ENCODE results near the gene PHF13. TPM values are rescaled to one million over a fixed set of nuclear protein-coding genes. Genes with fewer than 3 reads are reported as not detected.
A peak's percentile ranks its signal among the peaks of the same experiment; 100 is the strongest.

Gene PHF13
- total and polyA plus RNA-seq, 2 donors (not counting 3 experiments of a cell fraction or from before 2014, with no cell fraction given): 5.6 to 18.6 TPM

DNA sequence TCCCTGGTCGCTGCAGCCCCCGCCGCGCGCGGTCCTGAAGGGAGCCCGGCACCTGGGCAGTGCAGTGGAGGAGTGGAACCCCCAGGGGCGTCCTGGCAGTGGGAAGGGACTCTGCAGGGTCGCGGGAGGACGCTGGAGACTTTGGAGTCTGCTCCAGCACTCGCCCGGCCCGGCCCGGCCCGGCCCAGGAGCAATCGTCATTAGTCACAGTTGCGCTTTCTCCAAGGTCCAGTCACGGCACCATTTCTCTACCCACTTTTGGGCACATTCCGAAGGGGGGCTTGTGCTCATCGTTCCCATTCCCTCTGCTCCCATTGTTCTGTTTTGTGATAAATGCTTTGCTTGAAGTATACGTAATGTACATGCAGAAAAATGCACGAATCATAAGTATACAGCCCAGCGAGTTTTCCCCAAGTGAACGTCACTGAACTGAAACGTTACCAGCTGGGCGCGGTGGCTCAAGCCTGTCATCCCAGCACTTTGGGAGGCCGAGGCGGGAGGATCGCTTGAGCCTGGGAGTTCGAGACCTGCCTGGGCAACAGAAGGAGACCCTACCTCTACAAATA lies 12.1 kb downstream of the PHF13 start:
- Histone ChIP-seq H3K27ac (ENCODE audit: insufficient read depth, low read depth, low read length) (peak overlapping the region; percentile 4), H3K79me2 (ENCODE audit: control insufficient read depth, insufficient read depth, low read length) (peaks cover 21% of the 10 kb centered on the region), H3K9ac (replicated peaks; ENCODE audit: extremely low read depth, insufficient read depth, low read length) (peak overlapping the region; percentile 47), H3K27me3 (ENCODE audit: control insufficient read depth in 2 of 2, insufficient read depth in 2 of 2, low read length in 2 of 2) (no peaks in the 10 kb centered on the region), H3K9me3 (replicated peaks; ENCODE audit: control insufficient read depth, insufficient read depth, low read length) (no peaks in the 10 kb centered on the region), H3K4me1 (ENCODE audit: control insufficient read depth, extremely low read depth, insufficient read depth, low read length) (peaks cover 4% of the 10 kb centered on the region), H2AFZ (ENCODE audit: low read depth, low read length) (peak overlapping the region; percentile 11), H4K20me1 (replicated peaks; ENCODE audit: control insufficient read depth, extremely low read depth, insufficient read depth, low read length) (no peaks in the 10 kb centered on the region), H3K4me3 (replicated peaks in 1 of 3; ENCODE audit: insufficient read depth in 1 of 3, low read depth in 1 of 3, low read length in 3 of 3) (peak overlapping the region; percentile 54 to 72 (median 58)), H3K4me2 (ENCODE audit: insufficient read depth, low read length) (peak overlapping the region; percentile 33), H3K9me1 (replicated peaks; ENCODE audit: control insufficient read depth, extremely low read depth, insufficient read depth, low read length) (no peaks in the 10 kb centered on the region), H3K36me3 (ENCODE audit: control insufficient read depth in 2 of 2, extremely low read depth in 1 of 2, insufficient read depth in 2 of 2, low read length in 2 of 2) (peaks cover 11 to 25% of the 10 kb centered on the region in 2 experiments)
- DNase-seq (ENCODE audit: low read depth, low spot score) (peak; percentile 51), FAIRE-seq (peak; percentile 72)
- ChIA-PET POLR2A (interaction anchor here (0.7 kb wide), 1 partner anchor 10 kb away, joined by 3 read pairs; no protein-coding TSS in a partner anchor), CTCF (interaction anchor here (0.7 to 1.6 kb wide), 3 partner anchors 12 to 25 kb away, joined by 3 to 4 read pairs (median 3); no protein-coding TSS in a partner anchor)
- dilution Hi-C loops (cut with MboI; ENCODE audit: extremely low pct_ligation_motif_present, low sequenced_read_pairs) (no loop called here), intact Hi-C loops (cut with micrococcal nuclease) (loop anchor here (1.0 to 5.0 kb wide), 5 partner anchors 12 to 138 kb away; partner anchors contain the start of genes NOL9, PHF13 and ZBTB48)
- TF ChIP-seq POLR2A (IDR thresholded peaks at IDR 0.05; ENCODE audit: low read depth, low read length): no peak
- TF ChIP-seq GATA2 (IDR thresholded peaks at IDR 0.05; ENCODE audit: insufficient read depth, insufficient read length, low read depth, low read length): no peak
- TF ChIP-seq FOS (IDR thresholded peaks at IDR 0.05; ENCODE audit: borderline replicate concordance, insufficient read depth, low read length): no peak
- TF ChIP-seq, protein P1, sequence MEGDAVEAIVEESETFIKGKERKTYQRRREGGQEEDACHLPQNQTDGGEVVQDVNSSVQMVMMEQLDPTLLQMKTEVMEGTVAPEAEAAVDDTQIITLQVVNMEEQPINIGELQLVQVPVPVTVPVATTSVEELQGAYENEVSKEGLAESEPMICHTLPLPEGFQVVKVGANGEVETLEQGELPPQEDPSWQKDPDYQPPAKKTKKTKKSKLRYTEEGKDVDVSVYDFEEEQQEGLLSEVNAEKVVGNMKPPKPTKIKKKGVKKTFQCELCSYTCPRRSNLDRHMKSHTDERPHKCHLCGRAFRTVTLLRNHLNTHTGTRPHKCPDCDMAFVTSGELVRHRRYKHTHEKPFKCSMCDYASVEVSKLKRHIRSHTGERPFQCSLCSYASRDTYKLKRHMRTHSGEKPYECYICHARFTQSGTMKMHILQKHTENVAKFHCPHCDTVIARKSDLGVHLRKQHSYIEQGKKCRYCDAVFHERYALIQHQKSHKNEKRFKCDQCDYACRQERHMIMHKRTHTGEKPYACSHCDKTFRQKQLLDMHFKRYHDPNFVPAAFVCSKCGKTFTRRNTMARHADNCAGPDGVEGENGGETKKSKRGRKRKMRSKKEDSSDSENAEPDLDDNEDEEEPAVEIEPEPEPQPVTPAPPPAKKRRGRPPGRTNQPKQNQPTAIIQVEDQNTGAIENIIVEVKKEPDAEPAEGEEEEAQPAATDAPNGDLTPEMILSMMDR (IDR thresholded peaks at IDR 0.05; ENCODE audit: extremely low read depth in 1 of 2, insufficient read depth in 1 of 2, low read depth in 1 of 2, low read length in 2 of 2): no peak
- TF ChIP-seq MYC (IDR thresholded peaks at IDR 0.05; ENCODE audit: low read depth, low read length): no peak
- TF ChIP-seq EZH2 (IDR thresholded peaks at IDR 0.05; ENCODE audit: borderline replicate concordance, low read depth, low read length, severe bottlenecking): no peak
- TF ChIP-seq JUN (IDR thresholded peaks at IDR 0.05; ENCODE audit: borderline replicate concordance, insufficient read depth, insufficient read length, low read depth): no peak
- TF ChIP-seq MAX (IDR thresholded peaks at IDR 0.05; ENCODE audit: insufficient read depth, insufficient read length): no peak
- no peak for TF ChIP-seq POLR2AphosphoS5 (IDR thresholded peaks at IDR 0.05; ENCODE audit: insufficient read depth, low read depth, low read length)
- no TSS peak for BruUV-seq (replicated peaks)
